Measurements from ENCODE around the gene KCNMB4. TPM values are rescaled to one million over a fixed set of nuclear protein-coding genes. Genes with fewer than 3 reads are reported as not detected.

KCNMB4 gene
- total RNA-seq, 4 donors from 2014 or later: 4.0 to 7.2 (median 5.8) TPM

- 47 to 70% methylated on average over 4 of the region's 4 CpGs for WGBS, 2 donors (ENCODE audit: low coverage in 1 of 2)
- no peak for ATAC-seq
- Histone ChIP-seq H3K4me1 (no peaks in the 10 kb centered on the region), H3K4me3 (no peak overlapping the region), H3K36me3 (no peaks in the 10 kb centered on the region), H3K27ac (no peak overlapping the region), H3K27me3 (no peaks in the 10 kb centered on the region), H3K9me3 (peaks cover 0 to 7% (median 0%) of the 10 kb centered on the region in 3 donors)
- TF ChIP-seq EP300 (IDR thresholded peaks at IDR 0.05) (no peak), CTCF (IDR thresholded peaks at IDR 0.05) (no peak)
Observed at GRCh38 chr12:70444903-70445302, 78.8 kb downstream of the KCNMB4 start.

GRCh38 chr12:70448371-70448770, 82.3 kb downstream of the KCNMB4 start:
- Histone ChIP-seq H3K4me1 (no peaks in the 10 kb centered on the region), H3K36me3 (no peaks in the 10 kb centered on the region), H3K27ac (no peak overlapping the region), H3K27me3 (no peaks in the 10 kb centered on the region), H3K9me3 (peaks cover 0 to 23% (median 0%) of the 10 kb centered on the region in 3 donors), H3K4me3 (no peak overlapping the region)
- ATAC-seq: no peak
- 42 to 90% methylated on average over 2 to 3 of the region's 4 CpGs for WGBS, 2 donors (ENCODE audit: low coverage in 1 of 2)
- no peak for TF ChIP-seq POLR2AphosphoS5 (IDR thresholded peaks at IDR 0.05)
- no peak for TF ChIP-seq CTCF (IDR thresholded peaks at IDR 0.05)
- no peak for TF ChIP-seq POLR2A (IDR thresholded peaks at IDR 0.05)
- TF ChIP-seq EP300 (IDR thresholded peaks at IDR 0.05): no peak

- TF ChIP-seq POLR2A (IDR thresholded peaks at IDR 0.05) (no peak), EP300 (IDR thresholded peaks at IDR 0.05) (no peak), POLR2AphosphoS5 (IDR thresholded peaks at IDR 0.05) (no peak), CTCF (IDR thresholded peaks at IDR 0.05) (no peak)
- no peak overlapping the region for H3K27ac ChIP-seq
- 81 to 88% methylated on average over 10 to 11 of the region's 13 CpGs for WGBS, 2 donors (ENCODE audit: low coverage in 1 of 2)
- H3K27me3 ChIP-seq: no peaks in the 10 kb centered on the region
- ATAC-seq: no peak
- H3K4me1 ChIP-seq: no peaks in the 10 kb centered on the region
- no peaks in the 10 kb centered on the region for H3K36me3 ChIP-seq
- H3K9me3 ChIP-seq: peaks cover 0 to 23% (median 0%) of the 10 kb centered on the region in 3 donors
- H3K4me3 ChIP-seq: no peak overlapping the region
Observed at GRCh38 chr12:70449074-70449752, 83.1 kb downstream of the KCNMB4 start.

GRCh38 chr12:70449753-70450341, 83.8 kb downstream of the KCNMB4 start:
- no peak for ATAC-seq
- no peaks in the 10 kb centered on the region for H3K36me3 ChIP-seq
- TF ChIP-seq POLR2A (IDR thresholded peaks at IDR 0.05) (no peak), POLR2AphosphoS5 (IDR thresholded peaks at IDR 0.05) (no peak), EP300 (IDR thresholded peaks at IDR 0.05) (no peak), CTCF (IDR thresholded peaks at IDR 0.05) (no peak)
- 72 to 100% methylated on average over 1 to 2 of the region's 2 CpGs for WGBS, 2 donors (ENCODE audit: low coverage in 1 of 2)
- H3K27me3 ChIP-seq: no peaks in the 10 kb centered on the region
- H3K4me3 ChIP-seq: no peak overlapping the region
- H3K9me3 ChIP-seq: peaks cover 0 to 23% (median 0%) of the 10 kb centered on the region in 3 donors
- H3K27ac ChIP-seq: no peak overlapping the region
- H3K4me1 ChIP-seq: no peaks in the 10 kb centered on the region

GRCh38 chr12:70451528-70451927, 85.4 kb downstream of the KCNMB4 start:
- Histone ChIP-seq H3K4me1 (no peaks in the 10 kb centered on the region), H3K4me3 (no peak overlapping the region), H3K36me3 (no peaks in the 10 kb centered on the region), H3K9me3 (peaks cover 0 to 23% (median 0%) of the 10 kb centered on the region in 3 donors), H3K27me3 (no peaks in the 10 kb centered on the region), H3K27ac (no peak overlapping the region)
- no peak for ATAC-seq
- 57 to 83% methylated on average over 1 of the region's 1 CpG for WGBS, 2 donors (ENCODE audit: low coverage in 1 of 2)
- TF ChIP-seq EP300 (IDR thresholded peaks at IDR 0.05) (no peak), POLR2A (IDR thresholded peaks at IDR 0.05) (no peak), POLR2AphosphoS5 (IDR thresholded peaks at IDR 0.05) (no peak), CTCF (IDR thresholded peaks at IDR 0.05) (no peak)
